PC-3 (cell line): Measurements from ENCODE around the gene TESMIN. TPM values are rescaled to one million over a fixed set of nuclear protein-coding genes. Genes with fewer than 3 reads are reported as not detected.

Experiments used
- ATAC-seq: fragments of 200-7000 bp; cut with Tn5 transposase; 2 replicates; pipeline ENCODE4 v1.9.1; 2020; ENCODE audit warnings: mild to moderate bottlenecking, moderate library complexity
- BruUV-seq: library from RNA; stranded (reverse); fragments of 400-500 nt; replicated peaks from 2 replicates; lab custom pipeline; 2021; lab: Mats Ljungman, UMichigan
- CTCF ChIA-PET: fragments of 300-600 bp; sonication (Branson Sonifier 250); formaldehyde crosslinking; loops from one replicate; lab custom pipeline; 2022; ENCODE audit warnings: antibody characterized with exemption; lab: Charles Lee
- POLR2A ChIA-PET: fragments of 300-600 bp; sonication (Branson Sonifier 250); formaldehyde crosslinking; loops from one replicate; lab custom pipeline; 2022; ENCODE audit warnings: antibody characterized with exemption; ENCODE audit not compliant: unreplicated experiment; lab: Charles Lee
- DNase-seq: peaks from one replicate; pipeline ENCODE4 v3.0.0-alpha.2; 2015
- H2AFZ ChIP-seq: fragments of 300-600 bp; sonication (generic); 2 replicates; pipeline ENCODE4 v1.6.0; 2016; ENCODE audit warnings: antibody characterized with exemption, low read length
- H3F3A ChIP-seq: fragments of 300-600 bp; sonication (generic); one replicate; pipeline ENCODE4 v1.6.0; 2017; ENCODE audit warnings: antibody characterized with exemption, low read length, control low read depth, mild to moderate bottlenecking; ENCODE audit not compliant: unreplicated experiment
- H3K27ac ChIP-seq: fragments of 300-600 bp; sonication (generic); 2 replicates; pipeline ENCODE4 v1.5.1; 2016; ENCODE audit warnings: mild to moderate bottlenecking, low read length
- H3K27me3 ChIP-seq: fragments of 300-600 bp; sonication (generic); 2 replicates; pipeline ENCODE4 v1.6.1; 2016; ENCODE audit warnings: low read length, mixed read lengths
- H3K36me3 ChIP-seq: fragments of 300-600 bp; sonication (generic); 2 replicates; pipeline ENCODE4 v1.6.1; 2016; ENCODE audit warnings: low read depth, mixed run types, low read length, mixed read lengths
- H3K4me1 ChIP-seq: fragments of 300-600 bp; sonication (generic); 2 replicates; pipeline ENCODE4 v1.5.1; 2016; ENCODE audit warnings: low read length; ENCODE audit not compliant: insufficient read depth
- H3K4me2 ChIP-seq: fragments of 300-600 bp; sonication (generic); 2 replicates; pipeline ENCODE4 v1.6.0; 2016; ENCODE audit warnings: low read length
- H3K4me3 ChIP-seq: fragments of 300-600 bp; sonication (generic); 2 replicates; pipeline ENCODE4 v1.5.1; 2016; ENCODE audit warnings: mild to moderate bottlenecking, low read length, mixed read lengths
- H3K79me2 ChIP-seq: fragments of 300-600 bp; sonication (generic); 2 replicates; pipeline ENCODE4 v1.6.1; 2017; ENCODE audit warnings: low read length, mixed read lengths
- H3K9ac ChIP-seq: fragments of 300-600 bp; sonication (generic); 2 replicates; pipeline ENCODE4 v1.6.0; 2016; ENCODE audit warnings: mild to moderate bottlenecking, low read length
- H3K9me2 ChIP-seq: fragments of 300-600 bp; sonication (generic); replicated peaks from 2 replicates; pipeline ENCODE4 v1.6.1; 2016; ENCODE audit warnings: mixed run types, low read length, mixed read lengths
- H3K9me3 ChIP-seq: fragments of 300-600 bp; sonication (generic); 2 replicates; pipeline ENCODE4 v1.6.1; 2016; ENCODE audit warnings: low read length, mixed read lengths
- H4K20me1 ChIP-seq: fragments of 300-600 bp; sonication (generic); 2 replicates; pipeline ENCODE4 v1.6.1; 2016; ENCODE audit warnings: low read length, mixed read lengths
- EZH2 ChIP-seq: fragments of 300-600 bp; sonication (generic); IDR thresholded peaks from one replicate; pipeline ENCODE4 v1.6.1; 2017; ENCODE audit warnings: antibody characterized with exemption, mild to moderate bottlenecking, low read length; ENCODE audit not compliant: unreplicated experiment
- EZH2phosphoT487 ChIP-seq: fragments of 300-600 bp; sonication (generic); IDR thresholded peaks from 2 replicates; pipeline ENCODE4 v1.6.1; 2018; ENCODE audit warnings: mild to moderate bottlenecking, antibody characterized with exemption, low read length, borderline replicate concordance
- intact Hi-C: fragments of 100-400 bp; cut with micrococcal nuclease; formaldehyde crosslinking; loops from 2 replicates; pipeline ENCODE4 v1.9.0; 2023
- total RNA-seq: library from RNA; depleted of rRNA; stranded (reverse); fragments of >200 nt; gene quantifications from 2 replicates; pipeline ENCODE4 v1.2.3, GENCODE V29; 2014
- TF ChIP-seq, protein P1 (sequence below): fragments of 300-600 bp; sonication (generic); conservative IDR thresholded peaks from 2 replicates; pipeline ENCODE4 v1.5.1; 2017; ENCODE audit warnings: antibody characterized with exemption, low read depth, mild to moderate bottlenecking, low read length

Gene TESMIN
- total RNA-seq, 1 experiment from 2014 or later, result 25.8 TPM

DNA sequence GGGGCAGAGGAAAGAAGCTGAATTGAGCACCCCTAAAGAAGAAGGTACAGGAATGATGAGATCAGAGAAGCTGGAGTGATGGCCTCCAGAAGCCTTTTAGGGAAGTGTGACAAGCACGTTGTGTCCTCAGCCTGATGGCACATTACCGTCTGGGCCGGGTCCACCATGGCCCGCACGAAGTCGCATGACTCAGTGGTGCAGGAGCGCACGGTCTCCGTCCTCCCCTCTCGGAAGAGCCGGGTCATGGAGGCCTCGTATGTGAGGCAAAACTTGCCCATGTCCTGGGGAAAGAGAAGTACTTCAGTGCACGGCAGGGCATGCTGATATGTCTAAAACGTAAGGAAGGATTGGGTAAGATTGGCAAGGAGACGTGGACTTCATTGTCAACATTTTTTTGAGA is 11.2 kb upstream of the TESMIN start:
- Histone ChIP-seq H3K79me2 (no peaks in the 10 kb centered on the region), H2AFZ (no peak overlapping the region), H3F3A (no peaks in the 10 kb centered on the region), H4K20me1 (no peaks in the 10 kb centered on the region), H3K27ac (no peak overlapping the region), H3K27me3 (no peaks in the 10 kb centered on the region), H3K9me3 (no peaks in the 10 kb centered on the region), H3K36me3 (peaks cover 21% of the 10 kb centered on the region), H3K4me1 (no peaks in the 10 kb centered on the region), H3K9ac (no peak overlapping the region), H3K4me3 (no peak overlapping the region), H3K9me2 (no peaks in the 10 kb centered on the region), H3K4me2 (no peak overlapping the region)
- BruUV-seq, result no TSS peak
- DNase-seq, result no peak
- no peak for TF ChIP-seq EZH2phosphoT487
- TF ChIP-seq, protein P1, sequence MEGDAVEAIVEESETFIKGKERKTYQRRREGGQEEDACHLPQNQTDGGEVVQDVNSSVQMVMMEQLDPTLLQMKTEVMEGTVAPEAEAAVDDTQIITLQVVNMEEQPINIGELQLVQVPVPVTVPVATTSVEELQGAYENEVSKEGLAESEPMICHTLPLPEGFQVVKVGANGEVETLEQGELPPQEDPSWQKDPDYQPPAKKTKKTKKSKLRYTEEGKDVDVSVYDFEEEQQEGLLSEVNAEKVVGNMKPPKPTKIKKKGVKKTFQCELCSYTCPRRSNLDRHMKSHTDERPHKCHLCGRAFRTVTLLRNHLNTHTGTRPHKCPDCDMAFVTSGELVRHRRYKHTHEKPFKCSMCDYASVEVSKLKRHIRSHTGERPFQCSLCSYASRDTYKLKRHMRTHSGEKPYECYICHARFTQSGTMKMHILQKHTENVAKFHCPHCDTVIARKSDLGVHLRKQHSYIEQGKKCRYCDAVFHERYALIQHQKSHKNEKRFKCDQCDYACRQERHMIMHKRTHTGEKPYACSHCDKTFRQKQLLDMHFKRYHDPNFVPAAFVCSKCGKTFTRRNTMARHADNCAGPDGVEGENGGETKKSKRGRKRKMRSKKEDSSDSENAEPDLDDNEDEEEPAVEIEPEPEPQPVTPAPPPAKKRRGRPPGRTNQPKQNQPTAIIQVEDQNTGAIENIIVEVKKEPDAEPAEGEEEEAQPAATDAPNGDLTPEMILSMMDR, result no peak
- intact Hi-C loops, result no loop called here
- ATAC-seq, result no peak
- CTCF ChIA-PET, result no interaction called here
- POLR2A ChIA-PET, result no interaction called here

DNA sequence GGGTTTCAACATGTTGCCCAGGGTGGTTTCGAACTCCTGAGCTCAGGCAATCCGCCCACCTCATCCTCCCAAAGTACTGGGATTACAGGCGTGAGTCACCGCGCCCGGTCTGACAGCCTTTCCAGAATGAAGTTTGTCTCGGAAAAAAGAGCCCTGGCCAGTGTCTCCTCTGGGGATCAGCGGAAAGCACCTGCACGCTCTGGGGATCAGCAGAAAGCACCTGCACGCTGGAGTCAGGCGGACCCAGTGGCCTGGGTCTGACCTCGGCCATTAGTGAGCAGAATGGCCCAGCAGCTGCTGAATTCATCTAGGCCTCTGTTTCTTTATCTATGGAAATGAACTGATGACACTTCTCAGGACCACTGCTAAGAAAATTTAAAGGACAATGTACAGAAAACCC is 10.5 kb upstream of the TESMIN start:
- Histone ChIP-seq H3F3A (no peaks in the 10 kb centered on the region), H3K4me3 (no peak overlapping the region), H4K20me1 (no peaks in the 10 kb centered on the region), H3K4me1 (no peaks in the 10 kb centered on the region), H3K9me3 (no peaks in the 10 kb centered on the region), H3K27me3 (no peaks in the 10 kb centered on the region), H3K9me2 (no peaks in the 10 kb centered on the region), H3K27ac (no peak overlapping the region), H2AFZ (no peak overlapping the region), H3K79me2 (no peaks in the 10 kb centered on the region), H3K36me3 (peaks cover 27% of the 10 kb centered on the region), H3K9ac (no peak overlapping the region), H3K4me2 (no peak overlapping the region)
- intact Hi-C loops, result no loop called here
- ChIA-PET CTCF (no interaction called here), POLR2A (no interaction called here)
- DNase-seq (no peak), ATAC-seq (no peak)
- TF ChIP-seq, protein P1, result no peak
- no peak for TF ChIP-seq EZH2phosphoT487
- no peak for TF ChIP-seq EZH2
- BruUV-seq, result no TSS peak

DNA sequence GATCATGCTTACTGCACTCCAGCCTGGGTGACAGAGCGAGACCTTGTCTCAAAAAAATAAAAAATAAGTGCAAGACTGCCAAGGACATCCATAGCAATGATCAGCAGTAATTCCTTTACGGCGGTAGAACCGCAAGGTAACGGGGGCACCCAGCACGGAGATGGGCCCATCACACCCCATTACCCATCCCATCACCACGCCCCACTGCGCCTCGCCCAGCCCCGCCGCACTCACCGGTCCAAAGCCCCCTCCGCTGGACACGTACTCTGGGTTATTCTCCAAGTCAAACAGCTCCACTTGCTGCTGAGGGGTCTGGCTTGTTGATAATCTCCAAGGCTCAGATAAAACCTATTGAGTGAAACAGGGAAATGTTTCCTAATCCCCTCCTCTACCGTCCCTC is 8.7 kb upstream of the TESMIN start:
- no peaks in the 10 kb centered on the region for H3K4me1 ChIP-seq
- DNase-seq, result no peak
- H3K4me3 ChIP-seq, result no peak overlapping the region
- H3K9me3 ChIP-seq, result no peaks in the 10 kb centered on the region
- no peak overlapping the region for H2AFZ ChIP-seq
- H3K4me2 ChIP-seq, result no peak overlapping the region
- H3K9ac ChIP-seq, result no peak overlapping the region
- peaks cover 31% of the 10 kb centered on the region for H3K36me3 ChIP-seq
- no peaks in the 10 kb centered on the region for H3K27me3 ChIP-seq
- H3K9me2 ChIP-seq, result no peaks in the 10 kb centered on the region
- H4K20me1 ChIP-seq, result no peaks in the 10 kb centered on the region
- CTCF ChIA-PET, result no interaction called here
- BruUV-seq, result no TSS peak
- intact Hi-C loops, result no loop called here
- no peaks in the 10 kb centered on the region for H3K79me2 ChIP-seq
- H3K27ac ChIP-seq, result no peak overlapping the region
- H3F3A ChIP-seq, result no peaks in the 10 kb centered on the region
- POLR2A ChIA-PET, result no interaction called here
- ATAC-seq, result no peak
- TF ChIP-seq, protein P1, result no peak
- TF ChIP-seq EZH2, result no peak
- no peak for TF ChIP-seq EZH2phosphoT487
